Sciatic nerve (tissue), 2 donors: ENCODE results near the gene OSR1. TPM values are rescaled to one million over a fixed set of nuclear protein-coding genes. Genes with fewer than 3 reads are reported as not detected.
"Not testable (repeated sequence)": the region's sequence is repeated elsewhere in the genome, so short reads cannot be mapped to it uniquely, and the experiment has no call there.

Source experiments
- ATAC-seq: fragments of 200-7000 bp; cut with Tn5 transposase; one replicate; pipeline ENCODE4 v1.9.1; 2020; ENCODE audit warnings: mild to moderate bottlenecking, moderate library complexity
- DNase-seq: peaks from one replicate; pipeline ENCODE4 v3.0.0-alpha.2; 2020; ENCODE audit warnings: low spot score
- intact Hi-C: fragments of 100-400 bp; cut with DNase I; formaldehyde crosslinking; loops from one replicate; pipeline ENCODE4 v1.14.2; 2022
- total RNA-seq: library from RNA; stranded (reverse); fragmentation: NEBNext Ultra II Directional; extraction: Animal tissue kit (Norgen Biotek cat#: 25700); gene quantifications from one replicate; pipeline ENCODE4 v1.2.1, GENCODE V29; 2021
- donor health status: DM: no; HTN: no; CAD: no.
- donor health status: DM: no; HTN: no; CAD: no.

OSR1 gene
- total RNA-seq, 1 donor from 2014 or later: 11.6 TPM

DNA sequence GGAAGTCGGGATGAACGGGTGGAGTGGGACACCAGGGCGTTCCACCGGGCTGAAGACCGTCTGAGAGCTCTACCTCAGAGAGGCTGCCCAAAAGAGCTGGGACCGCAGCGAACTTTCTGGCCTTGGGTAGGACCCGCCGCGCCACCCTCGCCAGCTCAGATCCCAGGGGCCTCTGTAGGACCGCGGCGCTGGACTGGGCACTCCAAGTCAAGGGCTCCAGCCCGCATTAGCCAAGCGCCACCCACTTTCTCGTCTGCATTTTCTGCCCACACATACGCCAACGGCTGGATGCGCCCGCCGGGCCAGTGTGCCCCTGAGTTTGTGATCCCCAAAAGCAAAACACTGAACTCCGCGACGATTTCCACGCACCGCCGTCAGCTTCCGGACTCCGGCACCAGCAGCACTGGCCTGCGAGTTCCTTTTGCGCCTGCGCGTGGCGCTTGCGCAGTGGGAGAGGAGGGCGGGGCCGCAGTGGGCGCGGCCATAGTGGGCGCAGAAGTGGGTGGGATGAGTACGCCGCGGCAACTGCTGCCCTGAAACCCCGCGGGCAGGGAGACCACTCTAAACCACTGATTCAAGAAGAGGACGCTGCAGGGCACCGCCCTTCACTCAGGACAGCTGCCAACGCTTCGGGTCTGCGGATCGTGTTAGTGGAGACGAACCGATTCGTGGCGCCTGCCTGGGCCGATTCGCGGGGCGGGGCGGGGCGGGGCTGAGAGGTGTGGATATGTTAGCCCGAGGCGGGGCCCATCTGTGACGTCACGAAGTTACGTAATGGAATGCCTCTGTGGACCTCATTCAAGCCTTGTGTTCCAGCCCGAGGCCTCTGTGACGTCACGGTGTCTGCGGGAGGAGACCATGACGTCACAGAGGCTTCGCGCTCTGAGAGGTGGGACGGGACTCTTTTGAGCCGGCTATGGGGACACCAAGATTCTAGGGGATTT is 10.5 kb downstream of the OSR1 start:
- ATAC-seq (peak; percentile 98), DNase-seq (peak; percentile 96)
- intact Hi-C loops: no loop called here

DNA sequence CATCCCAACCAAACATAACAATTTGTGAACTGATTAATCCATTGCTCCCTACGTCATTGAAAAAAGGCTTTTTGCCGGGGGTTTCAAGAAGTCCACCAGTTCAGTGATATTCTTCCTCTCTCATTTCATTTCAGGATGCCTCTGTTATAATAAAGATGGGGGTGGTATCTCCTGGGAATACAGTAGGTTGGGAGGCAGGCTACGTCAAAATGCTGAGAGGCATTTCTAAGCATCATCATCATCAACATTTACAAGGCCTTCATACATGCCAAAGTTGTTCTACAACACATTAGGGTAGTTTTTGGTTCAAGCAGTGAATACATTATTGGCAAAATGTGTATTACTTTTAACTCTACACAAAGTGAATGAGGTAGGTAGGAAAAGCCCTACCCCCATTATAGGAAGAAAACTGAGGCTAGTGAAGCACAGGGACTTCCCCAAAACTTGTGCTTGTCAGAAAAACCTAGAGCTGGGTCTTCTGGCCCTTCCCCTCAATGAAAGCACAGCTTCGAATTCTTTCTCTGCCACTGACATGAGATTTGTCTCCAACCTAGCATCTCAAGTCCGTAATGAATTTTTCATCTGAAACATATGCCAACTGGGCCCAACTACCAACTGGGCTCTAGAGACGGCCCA is 11.3 kb downstream of the OSR1 start:
- DNase-seq (no peak), ATAC-seq (no peak)
- intact Hi-C loops: no loop called here

DNA sequence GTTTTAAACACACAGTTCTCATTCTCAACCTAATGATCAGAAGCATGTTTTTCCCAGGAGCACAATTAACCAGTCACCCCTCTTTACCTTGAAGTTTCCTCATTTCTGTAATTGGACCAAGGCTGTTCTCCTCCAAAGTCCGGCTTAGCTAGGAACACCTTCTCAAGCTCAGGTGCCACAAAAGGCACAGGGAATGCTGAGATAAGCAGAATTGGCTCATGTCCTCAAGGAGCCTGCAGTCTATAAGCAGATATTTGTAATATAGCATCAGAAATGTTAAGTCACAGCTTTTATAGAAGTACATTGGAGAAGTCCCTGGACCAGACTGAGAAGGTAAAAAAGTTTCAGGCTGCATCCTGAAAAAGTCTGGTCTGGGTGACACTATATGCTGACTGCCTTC is 20.7 kb downstream of the OSR1 start:
- ATAC-seq (no peak), DNase-seq (no peak)
- intact Hi-C loops: no loop called here

DNA sequence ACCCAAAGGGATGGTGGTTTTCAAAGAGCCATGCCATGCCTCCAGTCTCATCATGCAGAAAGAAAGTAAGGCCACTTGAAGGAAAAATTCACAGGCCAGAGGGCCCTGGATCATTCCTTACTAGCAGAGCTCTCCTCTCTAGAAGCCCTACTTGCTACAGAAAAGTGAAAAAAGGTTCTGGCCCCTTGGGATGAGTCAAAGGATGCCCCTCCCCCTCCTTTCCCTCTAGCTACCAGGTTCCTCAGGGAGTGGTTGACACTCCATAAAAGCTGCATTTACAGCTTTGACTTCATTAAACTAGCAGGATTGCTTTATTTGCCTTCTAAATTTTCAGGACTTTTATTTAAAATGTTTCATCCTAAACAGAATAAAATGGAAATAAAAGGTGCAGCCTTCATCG is 21.2 kb downstream of the OSR1 start:
- intact Hi-C loops: no loop called here

DNA sequence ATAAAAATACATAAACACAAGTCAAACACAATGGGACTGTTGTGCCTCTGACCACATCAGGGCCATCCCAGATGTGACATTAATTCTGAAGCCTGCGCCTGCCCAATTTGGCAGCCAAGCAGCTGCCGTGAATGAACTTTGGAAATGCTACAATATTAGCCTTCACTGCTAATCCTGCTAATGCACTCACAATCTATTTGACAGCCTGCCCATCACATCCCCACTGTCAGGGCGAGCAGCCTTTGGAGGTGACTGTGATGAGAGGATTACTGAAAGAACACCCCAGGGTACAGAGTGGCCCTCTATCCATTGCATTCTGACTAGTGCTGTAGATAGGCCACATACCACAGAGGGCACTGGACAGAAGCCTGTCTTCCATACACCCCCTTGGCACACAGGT is 21.6 kb downstream of the OSR1 start:
- intact Hi-C loops: no loop called here
- ATAC-seq (peak; percentile 71), DNase-seq (no peak)

More for the DNA sequence above, 21.2 kb downstream of the OSR1 start:
- DNase-seq (no peak), ATAC-seq (no peak)

DNA sequence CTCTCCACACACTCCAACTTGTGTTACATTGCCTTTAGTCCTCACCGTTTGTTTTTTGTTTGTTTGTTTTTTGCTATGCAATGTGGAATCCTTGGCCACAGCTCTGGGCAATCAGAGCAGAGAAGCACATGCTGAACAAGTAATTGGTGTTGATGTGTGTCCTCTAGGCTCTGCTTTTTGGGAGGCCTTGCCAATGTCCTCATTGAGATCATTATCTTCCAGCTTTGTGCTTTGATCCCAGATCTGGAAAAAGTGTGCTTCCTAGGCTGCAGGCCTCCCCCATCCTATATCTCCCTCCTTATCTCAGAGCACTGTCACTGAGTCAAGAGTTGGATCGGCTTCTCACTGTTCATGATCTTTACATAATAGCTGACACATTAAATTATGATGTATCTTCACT is 25.9 kb downstream of the OSR1 start:
- intact Hi-C loops: no loop called here
- no peak for ATAC-seq
- no peak for DNase-seq

DNA sequence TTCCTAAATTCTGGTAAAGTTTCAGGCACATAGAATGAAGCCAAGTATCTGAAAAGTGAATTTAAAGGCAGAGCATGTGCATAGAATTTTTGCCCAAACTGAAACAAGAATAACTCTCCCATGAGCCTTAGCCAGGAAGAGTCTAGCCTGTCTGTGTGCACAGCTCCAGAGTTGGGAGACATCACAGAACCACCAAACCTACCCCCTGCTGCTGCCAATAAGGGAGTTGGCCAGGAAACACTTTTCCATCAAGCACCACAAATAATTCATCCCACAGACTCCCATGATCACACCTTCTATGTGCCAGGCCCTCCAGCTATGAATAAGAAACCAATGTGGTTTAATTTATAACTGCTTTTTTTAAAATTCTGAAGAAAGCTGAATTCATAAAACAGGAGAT is 27.0 kb downstream of the OSR1 start:
- DNase-seq (no peak), ATAC-seq (no peak)
- intact Hi-C loops: no loop called here

DNA sequence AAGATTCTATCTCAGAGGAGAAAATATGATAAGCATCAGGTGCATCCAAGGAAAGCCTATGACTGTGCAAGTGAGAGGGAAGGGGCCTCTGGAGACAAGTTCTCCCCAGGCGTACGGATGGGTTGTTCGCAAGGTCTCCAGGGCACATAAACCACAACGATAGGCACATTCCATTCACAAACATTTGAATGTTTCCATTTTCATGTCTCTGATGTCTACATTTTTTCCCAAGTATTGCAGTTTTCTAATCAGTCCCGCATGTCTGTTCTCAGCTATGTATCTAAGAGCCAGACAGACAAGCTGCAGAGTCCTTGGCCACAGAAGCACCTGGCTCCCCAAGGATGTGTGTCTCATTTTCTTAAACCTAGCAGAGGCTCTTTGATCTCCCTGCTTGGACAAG is 28.0 kb downstream of the OSR1 start:
- no peak for DNase-seq
- intact Hi-C loops: no loop called here
- ATAC-seq: no peak

DNA sequence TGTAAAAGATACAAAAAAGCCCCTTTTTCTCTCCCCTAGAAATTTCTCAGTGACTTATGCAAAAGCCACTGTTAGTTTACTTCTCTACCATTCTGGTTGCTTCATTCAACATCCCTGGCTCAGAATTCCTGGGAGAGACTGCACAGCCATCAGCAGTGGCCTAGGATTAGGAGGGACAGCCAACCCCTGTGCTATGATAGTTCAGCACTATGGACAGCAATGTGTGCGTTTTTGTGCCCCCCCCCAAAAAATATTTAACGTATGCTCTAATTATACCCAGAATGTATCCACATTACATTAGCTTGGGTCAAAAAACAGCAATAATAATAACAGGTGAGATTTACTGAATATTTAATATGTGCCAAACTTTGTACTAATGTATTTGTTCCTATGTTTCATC is 29.0 kb downstream of the OSR1 start:
- DNase-seq (no peak), ATAC-seq (no peak)
- intact Hi-C loops: no loop called here

DNA sequence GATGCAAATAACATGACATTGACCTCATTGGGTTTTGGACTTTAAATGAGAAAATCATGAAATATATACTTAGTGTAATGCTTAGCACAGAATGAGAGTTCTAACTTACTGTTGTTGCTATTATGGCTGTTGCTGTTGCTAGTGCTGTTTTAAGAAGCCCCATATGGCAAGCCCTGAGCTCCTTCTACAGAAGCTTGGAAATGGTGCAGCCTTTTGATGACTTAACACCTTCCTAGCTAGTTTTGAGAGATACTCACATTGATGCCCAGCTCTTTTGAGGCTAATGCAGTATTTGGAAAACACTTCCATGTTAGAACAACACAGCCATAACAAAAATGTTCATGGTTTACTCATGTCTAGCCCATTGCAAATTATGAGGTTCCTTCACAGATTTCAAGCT is 30.9 kb downstream of the OSR1 start:
- DNase-seq (no peak), ATAC-seq (no peak)
- intact Hi-C loops: no loop called here

DNA sequence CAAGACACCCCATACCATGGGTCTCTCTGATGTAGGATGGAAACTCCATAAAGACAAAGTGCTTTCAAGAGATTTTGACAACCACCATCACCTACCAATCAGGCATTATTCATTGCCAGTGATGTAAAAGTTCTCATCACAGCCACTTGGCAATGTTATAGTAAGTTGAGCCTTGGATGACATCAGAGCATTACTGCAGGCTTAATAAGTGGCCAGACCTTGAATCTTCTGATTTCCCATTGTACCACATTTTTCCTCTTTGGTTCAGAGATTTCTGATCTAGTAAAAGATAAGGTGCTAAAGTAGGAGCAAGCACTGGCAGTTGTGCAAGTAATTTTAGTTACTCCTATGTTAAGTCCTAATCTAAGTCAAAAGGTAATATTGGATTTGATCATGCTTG is 36.5 kb downstream of the OSR1 start:
- no peak for ATAC-seq
- no peak for DNase-seq
- intact Hi-C loops: no loop called here

DNA sequence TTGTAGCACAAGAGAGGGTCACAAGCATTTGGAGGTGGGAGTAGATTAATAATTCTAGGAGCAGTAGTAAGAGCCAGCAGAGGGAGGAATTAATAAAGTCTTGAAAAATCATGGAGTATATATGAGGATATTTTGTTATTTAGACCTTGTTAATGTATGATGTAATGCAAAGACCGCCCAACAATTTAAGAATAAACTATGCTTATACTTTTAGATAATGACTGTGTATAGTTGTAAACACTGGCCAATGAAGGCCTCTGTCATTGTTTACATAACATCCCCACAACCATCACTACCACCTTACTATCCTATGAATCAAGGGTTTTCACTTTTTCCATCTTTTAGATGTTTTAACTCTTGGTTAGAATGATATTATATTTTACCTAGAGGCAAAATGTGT is 37.6 kb downstream of the OSR1 start:
- intact Hi-C loops: no loop called here
- ATAC-seq: no peak

DNA sequence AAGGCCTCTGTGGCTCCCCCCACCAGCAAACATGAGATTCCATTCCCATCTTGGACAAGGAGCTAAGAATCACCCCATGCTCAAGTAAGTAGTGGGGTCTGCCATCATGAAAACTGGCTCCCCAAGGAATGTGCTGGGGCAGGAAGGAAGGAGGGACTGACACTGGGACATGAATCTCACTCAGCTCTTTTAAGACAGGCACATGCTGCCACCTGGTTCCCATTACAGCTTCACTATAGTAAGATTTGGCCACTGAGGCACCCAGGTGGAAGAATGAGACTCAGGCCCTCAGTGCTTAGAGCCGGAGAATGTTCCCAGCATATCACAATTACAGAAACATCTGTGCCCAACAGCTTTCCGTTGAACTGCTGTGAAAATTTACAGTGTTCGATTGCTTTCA is 38.7 kb downstream of the OSR1 start:
- no peak for ATAC-seq

More for the DNA sequence above, 37.6 kb downstream of the OSR1 start:
- DNase-seq: no peak

DNA sequence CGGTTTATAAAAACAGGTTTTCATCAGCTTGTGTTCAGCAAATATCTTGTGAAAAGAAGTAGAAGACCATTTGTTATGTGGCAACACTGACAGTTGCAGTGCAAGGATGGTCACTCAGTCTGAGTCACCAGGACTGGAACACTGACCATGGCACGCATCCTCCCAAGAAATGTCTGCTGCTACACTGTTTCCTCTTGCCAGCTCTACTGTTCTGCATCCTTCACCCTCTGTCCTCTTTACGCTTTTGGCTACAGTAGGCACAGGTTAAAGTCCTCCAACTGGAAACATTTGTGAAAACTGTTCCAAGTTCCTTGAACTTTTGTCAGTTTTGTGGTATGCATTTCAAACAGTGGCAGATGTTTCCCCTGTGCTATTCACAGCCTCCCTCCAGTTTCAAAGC is 39.4 kb downstream of the OSR1 start:
- no peak for DNase-seq
- intact Hi-C loops: no loop called here
- no peak for ATAC-seq

More for the DNA sequence above, 38.7 kb downstream of the OSR1 start:
- DNase-seq: no peak
- intact Hi-C loops: no loop called here

DNA sequence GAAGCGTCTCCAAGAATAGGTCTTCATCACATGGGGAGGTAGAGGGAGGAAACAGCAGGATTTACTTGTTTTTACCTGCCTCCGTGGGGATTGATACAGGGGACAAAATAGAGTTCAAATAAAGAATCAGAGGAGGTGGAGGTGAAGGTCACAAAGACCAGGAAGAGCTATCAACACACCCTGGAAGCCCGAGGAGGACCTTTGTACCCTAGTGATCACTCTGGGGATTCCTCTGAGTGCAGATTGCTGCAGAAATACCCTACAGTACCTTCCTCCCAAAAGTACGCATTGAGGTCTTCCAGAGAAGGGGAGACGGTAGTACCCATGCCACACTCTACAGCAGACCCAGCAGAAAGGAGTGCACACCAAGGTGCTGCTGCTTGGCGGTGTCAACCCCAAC is 44.9 kb downstream of the OSR1 start:
- DNase-seq (no peak), ATAC-seq (no peak)
- intact Hi-C loops: no loop called here

DNA sequence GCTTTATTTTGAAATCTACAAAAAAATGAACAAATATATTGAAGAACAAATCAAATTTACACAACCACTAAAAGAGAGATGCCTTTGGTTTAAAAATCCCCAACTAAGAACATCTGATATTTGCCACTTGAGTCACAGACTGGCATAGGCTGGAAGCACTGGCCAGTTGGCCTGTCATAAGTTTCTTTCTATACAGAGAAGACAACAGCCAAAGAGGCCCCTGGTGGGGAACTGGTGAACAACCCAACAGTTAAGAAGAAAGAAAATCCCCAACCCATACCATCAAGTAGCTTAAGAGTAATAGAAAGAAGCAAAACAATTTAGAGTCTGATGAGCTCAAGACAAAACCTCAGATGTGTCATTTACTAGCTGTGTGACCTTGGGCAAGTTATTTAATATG is 45.5 kb downstream of the OSR1 start:
- DNase-seq: no peak
- intact Hi-C loops: no loop called here
- ATAC-seq: no peak

DNA sequence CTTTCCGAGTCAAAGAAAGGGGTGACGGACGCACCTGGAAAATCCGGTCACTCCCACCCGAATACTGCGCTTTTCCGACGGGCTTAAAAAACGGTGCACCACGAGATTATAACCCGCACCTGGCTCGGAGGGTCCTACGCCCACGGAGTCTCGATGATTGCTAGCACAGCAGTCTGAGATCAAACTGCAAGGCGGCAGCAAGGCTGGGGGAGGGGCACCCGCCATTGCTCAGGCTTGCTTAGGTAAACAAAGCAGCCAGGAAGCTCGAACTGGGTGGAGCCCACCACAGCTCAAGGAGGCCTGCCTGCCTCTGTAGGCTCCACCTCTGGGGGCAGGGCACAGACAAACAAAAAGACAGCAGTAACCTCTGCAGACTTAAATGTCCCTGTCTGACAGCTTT is 52.4 kb downstream of the OSR1 start:
- ATAC-seq, DNase-seq, intact Hi-C loops: not testable (repeated sequence)

DNA sequence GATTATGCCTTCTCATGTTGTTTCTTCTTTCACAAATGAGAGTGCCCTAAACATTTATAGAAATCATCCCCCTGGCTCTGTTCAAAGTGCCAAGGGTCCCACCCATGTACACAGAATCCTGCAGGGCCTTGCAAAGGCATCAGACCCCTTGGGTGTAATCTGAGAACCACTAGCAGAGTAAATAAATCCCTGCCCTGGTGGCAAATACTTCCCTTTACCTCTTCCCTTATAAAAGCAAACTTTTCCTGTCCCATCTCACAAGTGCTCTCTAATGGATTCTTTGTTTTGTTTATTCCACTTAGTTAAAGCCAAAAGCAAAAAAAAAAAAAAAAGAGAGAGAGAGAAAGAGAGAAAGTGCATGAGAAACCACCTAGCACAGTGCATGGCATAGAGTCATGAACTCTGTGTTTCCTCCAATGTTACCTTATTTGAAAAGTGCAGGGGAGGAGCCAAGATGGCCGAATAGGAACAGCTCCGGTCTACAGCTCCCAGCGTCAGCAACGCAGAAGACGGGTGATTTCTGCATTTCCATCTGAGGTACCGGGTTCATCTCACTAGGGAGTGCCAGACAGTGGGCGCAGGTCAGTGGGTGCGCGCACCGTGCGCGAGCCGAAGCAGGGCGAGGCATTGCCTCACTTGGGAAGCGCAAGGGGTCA is 52.9 kb downstream of the OSR1 start:
- intact Hi-C loops, ATAC-seq, DNase-seq: not testable (repeated sequence)

DNA sequence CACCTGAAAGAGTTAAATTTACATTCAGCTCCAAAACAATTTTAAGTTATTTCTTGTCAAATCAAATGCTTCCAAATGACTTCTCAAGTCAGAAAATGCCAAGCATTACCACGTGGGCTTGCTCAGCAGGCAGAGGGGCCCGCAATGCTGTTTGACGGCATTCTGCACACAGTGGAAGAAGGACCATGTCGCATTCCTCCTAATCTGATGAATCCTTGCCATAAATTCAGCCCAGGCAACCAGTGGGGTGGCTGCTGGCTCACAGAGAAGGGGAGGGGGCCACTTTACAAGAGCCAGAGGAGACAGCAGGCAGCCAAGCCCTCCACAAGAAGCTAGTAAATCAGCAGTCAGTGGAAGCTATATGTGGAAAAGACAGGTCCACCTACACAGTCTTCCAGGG is 56.7 kb downstream of the OSR1 start:
- DNase-seq: no peak
- intact Hi-C loops: no loop called here
- ATAC-seq: no peak
